Esophagus squamous epithelium (tissue), 4 donors: ENCODE data around the gene LSM6.

Experiments used
- POLR2A ChIP-seq, 4 donors: fragments of 450-650 bp; IDR thresholded peaks; one replicate each; pipeline ENCODE4 v1.6.1; 2017; ENCODE audit warnings: antibody characterized with exemption in 4 of 4, mild to moderate bottlenecking in 4 of 4, moderate library complexity in 3 of 4
- TF ChIP-seq, protein P1 (sequence below), 6 experiments: fragments of 450-650 bp in 4 of 6; fragments of 200-600 bp in 2 of 6; sonication (generic) in 2 of 6; IDR thresholded peaks; one replicate each; pipeline ENCODE4 v1.5.1; 2016 to 2019; ENCODE audit warnings: antibody characterized with exemption in 6 of 6, mild to moderate bottlenecking in 4 of 6, moderate library complexity in 4 of 6

DNA sequence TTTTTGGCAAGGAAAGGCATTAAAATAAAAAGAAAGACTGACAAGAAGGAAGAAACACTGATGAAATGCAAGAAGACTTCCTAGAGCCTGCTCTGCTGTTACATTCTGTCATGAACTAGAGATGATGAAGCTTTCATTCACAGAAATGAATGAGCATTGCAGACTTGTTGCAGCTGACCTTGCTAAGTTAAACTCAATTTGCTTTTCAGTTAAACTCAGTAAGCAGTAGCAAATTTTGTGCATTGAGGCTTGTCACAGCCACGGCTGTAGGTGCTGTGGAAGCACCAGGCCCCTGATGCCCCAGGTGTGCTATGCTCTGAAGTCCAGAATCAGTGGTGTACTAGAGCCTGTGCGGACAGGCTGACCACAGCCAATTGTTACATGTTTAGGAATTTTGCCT, 39.6 kb upstream of the LSM6 start:
- TF ChIP-seq, protein P1, sequence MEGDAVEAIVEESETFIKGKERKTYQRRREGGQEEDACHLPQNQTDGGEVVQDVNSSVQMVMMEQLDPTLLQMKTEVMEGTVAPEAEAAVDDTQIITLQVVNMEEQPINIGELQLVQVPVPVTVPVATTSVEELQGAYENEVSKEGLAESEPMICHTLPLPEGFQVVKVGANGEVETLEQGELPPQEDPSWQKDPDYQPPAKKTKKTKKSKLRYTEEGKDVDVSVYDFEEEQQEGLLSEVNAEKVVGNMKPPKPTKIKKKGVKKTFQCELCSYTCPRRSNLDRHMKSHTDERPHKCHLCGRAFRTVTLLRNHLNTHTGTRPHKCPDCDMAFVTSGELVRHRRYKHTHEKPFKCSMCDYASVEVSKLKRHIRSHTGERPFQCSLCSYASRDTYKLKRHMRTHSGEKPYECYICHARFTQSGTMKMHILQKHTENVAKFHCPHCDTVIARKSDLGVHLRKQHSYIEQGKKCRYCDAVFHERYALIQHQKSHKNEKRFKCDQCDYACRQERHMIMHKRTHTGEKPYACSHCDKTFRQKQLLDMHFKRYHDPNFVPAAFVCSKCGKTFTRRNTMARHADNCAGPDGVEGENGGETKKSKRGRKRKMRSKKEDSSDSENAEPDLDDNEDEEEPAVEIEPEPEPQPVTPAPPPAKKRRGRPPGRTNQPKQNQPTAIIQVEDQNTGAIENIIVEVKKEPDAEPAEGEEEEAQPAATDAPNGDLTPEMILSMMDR (IDR thresholded peaks at IDR 0.05): no peak
- no peak for TF ChIP-seq POLR2A (IDR thresholded peaks at IDR 0.05)
